Progenitor cell of endocrine pancreas (in vitro differentiated cells): ENCODE data around the gene NTMT1. TPM values are rescaled to one million over a fixed set of nuclear protein-coding genes. Genes with fewer than 3 reads are reported as not detected.

Source experiments
- DNase-seq: peaks from one replicate; pipeline ENCODE4 v3.0.0; 2021; ENCODE audit warnings: low spot score; ENCODE audit not compliant: unreplicated experiment
- H3K27ac Mint-ChIP-seq: 2 replicates; pipeline ENCODE4 v1.8.0; 2021; ENCODE audit warnings: mild to moderate bottlenecking, moderate library complexity, mixed read lengths
- H3K27me3 Mint-ChIP-seq: 2 replicates; pipeline ENCODE4 v1.8.0; 2021; ENCODE audit warnings: mixed read lengths
- H3K36me3 Mint-ChIP-seq: 2 replicates; pipeline ENCODE4 v1.8.0; 2022; ENCODE audit warnings: mixed read lengths; ENCODE audit not compliant: insufficient read depth
- H3K4me1 Mint-ChIP-seq: 2 replicates; pipeline ENCODE4 v1.8.0; 2021; ENCODE audit warnings: low read depth, mixed read lengths
- H3K4me3 Mint-ChIP-seq: 2 replicates; pipeline ENCODE4 v1.8.0; 2021; ENCODE audit warnings: low read depth, mild to moderate bottlenecking, moderate library complexity, mixed read lengths
- H3K9me3 Mint-ChIP-seq: 2 replicates; pipeline ENCODE4 v1.8.0; 2021; ENCODE audit warnings: low read depth, mixed read lengths
- total RNA-seq: library from RNA; stranded (reverse); gene quantifications from 2 replicates; pipeline ENCODE4 v1.2.1, GENCODE V29; 2021
- TF ChIP-seq, protein P1 (sequence below): fragments of 200-600 bp; sonication (generic); IDR thresholded peaks from one replicate; pipeline ENCODE4 v1.5.0; 2021; ENCODE audit warnings: antibody characterized with exemption, mild to moderate bottlenecking; ENCODE audit not compliant: unreplicated experiment

The NTMT1 gene
- total RNA-seq, 1 donor from 2014 or later: 26.8 TPM

DNA sequence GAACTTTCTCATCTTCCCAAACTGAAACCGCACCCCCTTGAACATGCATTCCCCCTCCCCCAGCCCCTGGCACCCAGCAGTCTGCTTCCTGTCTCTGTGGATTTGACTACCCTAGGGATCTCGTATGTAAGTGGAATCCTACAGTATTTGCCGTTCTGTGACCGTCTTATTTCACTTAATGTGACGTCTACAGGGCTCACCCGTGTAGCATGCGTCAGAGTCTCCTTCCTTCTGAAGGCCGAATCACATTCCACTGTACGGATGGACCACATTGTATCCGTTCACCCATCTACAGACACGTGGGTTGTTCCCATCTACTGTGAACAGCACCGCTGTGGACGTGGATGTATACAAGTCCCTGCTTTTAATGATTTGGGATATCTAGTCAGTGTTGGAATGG, 44.0 kb downstream of the NTMT1 start:
- no peaks in the 10 kb centered on the region for H3K36me3 Mint-ChIP-seq
- H3K27me3 Mint-ChIP-seq: peaks cover 13% of the 10 kb centered on the region
- DNase-seq: no peak
- no peaks in the 10 kb centered on the region for H3K9me3 Mint-ChIP-seq
- no peak overlapping the region for H3K27ac Mint-ChIP-seq
- no peaks in the 10 kb centered on the region for H3K4me1 Mint-ChIP-seq
- H3K4me3 Mint-ChIP-seq: no peak overlapping the region
- TF ChIP-seq, protein P1, sequence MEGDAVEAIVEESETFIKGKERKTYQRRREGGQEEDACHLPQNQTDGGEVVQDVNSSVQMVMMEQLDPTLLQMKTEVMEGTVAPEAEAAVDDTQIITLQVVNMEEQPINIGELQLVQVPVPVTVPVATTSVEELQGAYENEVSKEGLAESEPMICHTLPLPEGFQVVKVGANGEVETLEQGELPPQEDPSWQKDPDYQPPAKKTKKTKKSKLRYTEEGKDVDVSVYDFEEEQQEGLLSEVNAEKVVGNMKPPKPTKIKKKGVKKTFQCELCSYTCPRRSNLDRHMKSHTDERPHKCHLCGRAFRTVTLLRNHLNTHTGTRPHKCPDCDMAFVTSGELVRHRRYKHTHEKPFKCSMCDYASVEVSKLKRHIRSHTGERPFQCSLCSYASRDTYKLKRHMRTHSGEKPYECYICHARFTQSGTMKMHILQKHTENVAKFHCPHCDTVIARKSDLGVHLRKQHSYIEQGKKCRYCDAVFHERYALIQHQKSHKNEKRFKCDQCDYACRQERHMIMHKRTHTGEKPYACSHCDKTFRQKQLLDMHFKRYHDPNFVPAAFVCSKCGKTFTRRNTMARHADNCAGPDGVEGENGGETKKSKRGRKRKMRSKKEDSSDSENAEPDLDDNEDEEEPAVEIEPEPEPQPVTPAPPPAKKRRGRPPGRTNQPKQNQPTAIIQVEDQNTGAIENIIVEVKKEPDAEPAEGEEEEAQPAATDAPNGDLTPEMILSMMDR: no peak

DNA sequence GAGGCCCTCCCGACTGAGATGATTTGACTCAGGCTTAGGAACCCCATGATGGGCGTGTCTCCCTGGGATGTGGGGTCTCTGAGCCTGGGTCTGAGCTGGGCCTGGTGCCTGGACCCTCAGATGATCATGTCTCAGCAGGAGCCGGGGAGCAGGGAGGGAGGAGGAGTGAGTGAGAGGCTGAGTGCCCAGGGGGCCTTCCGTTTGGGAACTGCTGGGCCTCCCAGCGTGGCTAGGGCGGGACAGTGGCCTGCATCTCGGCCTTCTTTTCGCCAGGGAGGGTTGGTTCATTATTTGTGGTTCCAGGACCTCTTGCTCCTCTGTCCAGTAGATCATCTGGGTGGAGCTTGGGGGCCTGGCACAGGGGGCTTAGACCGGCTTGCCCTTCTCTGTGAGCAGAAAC, 45.1 kb downstream of the NTMT1 start:
- Mint-ChIP-seq H3K36me3 (no peaks in the 10 kb centered on the region), H3K4me3 (no peak overlapping the region), H3K4me1 (no peaks in the 10 kb centered on the region), H3K9me3 (no peaks in the 10 kb centered on the region), H3K27me3 (peaks cover 11% of the 10 kb centered on the region), H3K27ac (no peak overlapping the region)
- TF ChIP-seq, protein P1: no peak
- DNase-seq: no peak

DNA sequence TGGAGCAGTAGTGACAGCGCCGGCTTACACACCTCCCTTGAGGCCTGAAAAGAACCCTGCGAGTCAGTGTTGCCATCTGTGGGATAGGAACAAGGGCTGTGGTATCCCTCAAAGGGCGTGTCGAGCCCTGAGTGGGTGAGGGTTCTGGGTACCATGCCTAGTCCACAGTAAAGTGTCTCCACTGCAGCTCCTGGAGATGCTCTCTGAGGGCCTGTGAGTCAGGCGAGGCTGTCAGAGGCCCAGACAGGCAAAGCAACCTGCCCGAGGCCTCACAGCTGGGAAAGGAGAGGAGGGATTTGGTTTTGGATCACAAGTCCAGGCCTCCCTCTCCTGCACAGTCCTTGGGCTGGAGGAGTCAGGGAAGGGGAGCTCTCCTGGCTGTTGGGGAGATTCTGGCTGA, 45.6 kb downstream of the NTMT1 start:
- DNase-seq: no peak
- TF ChIP-seq, protein P1: no peak
- Mint-ChIP-seq H3K27me3 (peaks cover 11% of the 10 kb centered on the region), H3K4me1 (no peaks in the 10 kb centered on the region), H3K36me3 (no peaks in the 10 kb centered on the region), H3K4me3 (no peak overlapping the region), H3K9me3 (no peaks in the 10 kb centered on the region), H3K27ac (no peak overlapping the region)

DNA sequence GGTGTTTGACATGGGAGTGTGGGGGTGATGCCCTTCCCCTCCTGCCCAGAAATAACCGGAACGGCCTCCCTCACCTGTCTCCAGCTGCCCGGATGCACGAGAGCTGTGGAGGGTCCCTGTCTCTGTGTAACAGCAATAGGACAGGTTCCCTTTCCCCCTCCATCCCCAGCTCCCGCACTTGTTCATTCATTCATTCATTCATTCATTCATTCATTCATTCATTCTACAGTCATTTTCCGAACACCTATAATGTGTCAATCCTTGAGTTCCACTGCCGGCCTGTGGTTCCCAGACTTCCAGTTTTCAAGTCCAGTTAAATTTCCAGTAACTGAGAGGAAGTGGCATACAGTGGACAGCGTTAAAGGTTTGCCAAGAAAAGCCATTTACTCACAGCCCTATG, 46.7 kb downstream of the NTMT1 start:
- no peaks in the 10 kb centered on the region for H3K9me3 Mint-ChIP-seq

DNA sequence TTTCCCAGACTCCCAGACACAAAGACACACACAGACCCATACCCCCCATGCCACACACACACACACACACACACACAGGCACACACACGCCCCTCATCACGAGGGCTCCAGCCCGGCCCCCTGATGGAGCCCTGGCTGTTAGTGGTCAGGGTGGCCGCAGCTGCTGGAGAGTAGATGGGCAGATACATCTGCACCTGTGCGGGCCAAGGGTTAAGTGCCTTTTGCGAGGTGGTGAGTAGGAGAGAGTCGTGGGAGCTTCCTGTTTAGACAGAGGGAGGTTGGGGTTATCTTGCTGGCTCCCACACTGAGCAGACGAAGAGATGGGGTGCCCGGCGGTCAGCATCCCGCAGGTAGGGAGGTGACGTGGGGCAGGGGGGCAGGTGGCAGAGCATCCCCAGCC, 47.6 kb downstream of the NTMT1 start:
- DNase-seq: no peak
- H3K4me3 Mint-ChIP-seq: no peak overlapping the region
- no peaks in the 10 kb centered on the region for H3K9me3 Mint-ChIP-seq
- H3K36me3 Mint-ChIP-seq: no peaks in the 10 kb centered on the region
- peak overlapping the region; percentile 29 for H3K27ac Mint-ChIP-seq
- TF ChIP-seq, protein P1: no peak
- peaks cover 10% of the 10 kb centered on the region for H3K27me3 Mint-ChIP-seq
- H3K4me1 Mint-ChIP-seq: no peaks in the 10 kb centered on the region

More for the DNA sequence above, 46.7 kb downstream of the NTMT1 start:
- TF ChIP-seq, protein P1: no peak
- H3K4me1 Mint-ChIP-seq: no peaks in the 10 kb centered on the region
- DNase-seq: no peak
- no peaks in the 10 kb centered on the region for H3K36me3 Mint-ChIP-seq
- no peak overlapping the region for H3K4me3 Mint-ChIP-seq
- H3K27ac Mint-ChIP-seq: no peak overlapping the region
- H3K27me3 Mint-ChIP-seq: peaks cover 10% of the 10 kb centered on the region
